Glomerular endothelial cell (primary cell): Measurements from ENCODE around the gene TMC7. TPM values are rescaled to one million over a fixed set of nuclear protein-coding genes. Genes with fewer than 3 reads are reported as not detected.

ENCODE experiments used
- DNase-seq: peaks from one replicate; pipeline ENCODE4 v3.0.0-alpha.2; 2011; ENCODE audit warnings: low read depth, low spot score; ENCODE audit errors: extremely low read depth
- total RNA-seq: library from RNA; depleted of rRNA; stranded (reverse); fragments of >200 nt; gene quantifications from 2 replicates; pipeline ENCODE4 v1.2.3, GENCODE V29; 2015

TMC7 gene
- total RNA-seq, 1 donor from 2014 or later = 2.7 TPM

DNA sequence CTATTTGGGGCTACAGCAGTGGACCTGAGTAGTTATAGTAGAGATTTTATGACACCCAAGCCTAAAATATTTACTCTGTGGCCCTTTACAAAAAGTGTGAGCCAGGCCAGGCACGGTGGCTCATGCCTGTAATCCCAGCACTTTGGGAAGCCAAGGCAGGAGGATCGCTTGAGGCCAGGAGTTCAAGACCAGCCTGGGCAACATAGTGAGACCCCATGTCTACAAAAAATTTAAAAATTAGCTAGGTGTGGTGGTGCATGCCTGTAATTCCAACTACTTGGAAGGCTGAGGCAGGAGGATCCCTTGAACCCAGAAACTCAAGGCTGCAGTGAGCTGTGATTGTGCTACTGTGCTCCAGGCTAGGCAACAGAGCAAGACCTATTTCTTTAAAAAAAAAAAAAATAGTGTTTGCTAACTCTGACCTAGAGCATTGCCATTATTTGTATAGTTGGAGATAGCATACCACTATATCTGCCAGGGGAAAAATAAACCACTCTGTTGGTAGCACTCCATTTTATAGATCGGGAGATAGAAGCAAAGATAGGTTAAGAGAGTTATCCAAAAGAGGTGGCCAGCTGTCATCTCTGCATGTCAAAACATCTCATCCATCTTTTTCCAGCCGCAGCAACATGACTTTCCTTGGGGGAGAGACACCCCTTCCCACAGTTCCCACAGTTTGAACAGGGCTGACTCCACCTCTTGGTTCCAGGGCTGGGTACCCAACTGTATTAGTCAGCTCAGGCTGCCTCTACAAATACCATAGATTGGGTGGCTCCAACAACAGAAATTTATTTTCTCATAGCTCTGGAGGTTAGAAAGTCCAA, 127.0 kb downstream of the TMC7 start:
- no peak for DNase-seq

- DNase-seq = no peak
Measured at GRCh38 chr16:19112099-19112407, 128.3 kb downstream of the TMC7 start.

Other genes starting within 250 kb of the TMC7 start
- gene RPS15A, start 193.6 kb upstream of the TMC7 start, total RNA-seq = 1,285 and 2,756 TPM in 2 replicates
- gene ARL6IP1, start 182.4 kb upstream of the TMC7 start, total RNA-seq = 158 and 160 TPM in 2 replicates
- gene SMG1, start 57.5 kb upstream of the TMC7 start, total RNA-seq = 53.0 and 76.7 TPM in 2 replicates
- 8.6 and 16.0 TPM in 2 replicates for gene COQ7, start 83.7 kb downstream of the TMC7 start, total RNA-seq
- 50.4 and 74.8 TPM in 2 replicates for gene ITPRIPL2, start 130.0 kb downstream of the TMC7 start, total RNA-seq
- 3.6 and 5.8 TPM in 2 replicates for gene SYT17, start 184.3 kb downstream of the TMC7 start, total RNA-seq